Naive B cell (primary cell): ENCODE results near the gene CREB3. TPM values are rescaled to one million over a fixed set of nuclear protein-coding genes. Genes with fewer than 3 reads are reported as not detected.
A peak's percentile ranks its signal among the peaks of the same experiment; 100 is the strongest.

Experiments used
- ATAC-seq, 2 donors: fragments of 150-1000 bp; cut with Tn5 transposase; 2 replicates each; pipeline ENCODE4 v1.10.0; 2021; ENCODE audit warnings: low read depth in 2 of 2, mild to moderate bottlenecking in 2 of 2, moderate library complexity in 2 of 2
- DNase-seq: peaks from one replicate; pipeline ENCODE4 v3.0.0; 2022
- H3K27ac Mint-ChIP-seq, 6 donors: one replicate each; pipeline ENCODE4 v1.8.0; 2020 to 2022; ENCODE audit warnings: mild to moderate bottlenecking in 6 of 6, mixed read lengths in 6 of 6, moderate library complexity in 5 of 6, inconsistent platforms in 2 of 6
- H3K27me3 Mint-ChIP-seq, 3 donors: one replicate each; pipeline ENCODE4 v1.8.0; 2021 to 2022; ENCODE audit warnings: mixed read lengths in 3 of 3, mild to moderate bottlenecking in 1 of 3
- H3K36me3 Mint-ChIP-seq, 2 donors: one replicate each; pipeline ENCODE4 v1.8.0; 2020 to 2022; ENCODE audit warnings: mixed read lengths in 2 of 2, inconsistent platforms in 1 of 2, mild to moderate bottlenecking in 1 of 2
- H3K4me1 Mint-ChIP-seq, 3 donors: one replicate each; pipeline ENCODE4 v1.8.0; 2020 to 2022; ENCODE audit warnings: mixed read lengths in 3 of 3, inconsistent platforms in 1 of 3, mild to moderate bottlenecking in 1 of 3, moderate library complexity in 1 of 3
- H3K4me3 Mint-ChIP-seq, 8 donors: one replicate each; pipeline ENCODE4 v1.8.0; 2020 to 2022; ENCODE audit warnings: mild to moderate bottlenecking in 8 of 8, mixed read lengths in 8 of 8, moderate library complexity in 8 of 8, inconsistent platforms in 2 of 8
- H3K9me3 Mint-ChIP-seq, 7 donors: one replicate each; pipeline ENCODE4 v1.8.0; 2020 to 2022; ENCODE audit warnings: mixed read lengths in 7 of 7, mild to moderate bottlenecking in 5 of 7, inconsistent platforms in 2 of 7, moderate library complexity in 1 of 7
- polyA plus RNA-seq, 6 donors: library from polyadenylated mRNA; unstranded; fragments of 300-500 nt; fragmentation: Illumina TruSeq; gene quantifications; one replicate each; pipeline ENCODE4 v1.2.3, GENCODE V29; 2021; ENCODE audit warnings: low read depth in 6 of 6

CREB3 gene
- polyA plus RNA-seq, 6 donors from 2014 or later = 24.8 to 41.0 (median 33.2) TPM

DNA sequence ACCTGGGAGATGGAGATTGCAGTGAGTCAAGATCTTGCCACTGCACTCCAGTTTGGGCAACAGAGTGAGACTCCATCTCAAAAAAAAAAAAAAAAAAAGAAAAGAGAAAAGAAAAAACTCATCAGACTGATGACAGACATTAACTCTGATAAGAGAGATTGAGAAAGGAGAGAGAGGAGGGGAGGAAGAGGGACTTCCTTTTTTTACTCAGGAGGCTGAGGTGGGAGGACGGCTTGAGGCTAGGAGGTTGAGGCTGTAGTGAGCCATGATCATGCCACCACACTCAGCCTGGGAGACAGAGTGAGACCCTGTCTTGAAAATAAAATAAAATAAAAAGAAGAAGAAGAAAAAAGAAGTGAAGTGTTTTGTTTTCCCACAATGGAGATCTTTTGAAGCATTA lies 31.3 kb downstream of the CREB3 start:
- H3K27ac Mint-ChIP-seq = peak overlapping the region in 2 of 6 donors; percentile 42 to 93
- ATAC-seq (no peak), DNase-seq (no peak)
- peaks cover 26 to 49% (median 39%) of the 10 kb centered on the region in 3 donors for H3K4me1 Mint-ChIP-seq
- H3K9me3 Mint-ChIP-seq = no peaks in the 10 kb centered on the region
- no peaks in the 10 kb centered on the region for H3K27me3 Mint-ChIP-seq
- H3K36me3 Mint-ChIP-seq = no peaks in the 10 kb centered on the region
- H3K4me3 Mint-ChIP-seq = peak overlapping the region in 1 of 8 donors; percentile 10

DNA sequence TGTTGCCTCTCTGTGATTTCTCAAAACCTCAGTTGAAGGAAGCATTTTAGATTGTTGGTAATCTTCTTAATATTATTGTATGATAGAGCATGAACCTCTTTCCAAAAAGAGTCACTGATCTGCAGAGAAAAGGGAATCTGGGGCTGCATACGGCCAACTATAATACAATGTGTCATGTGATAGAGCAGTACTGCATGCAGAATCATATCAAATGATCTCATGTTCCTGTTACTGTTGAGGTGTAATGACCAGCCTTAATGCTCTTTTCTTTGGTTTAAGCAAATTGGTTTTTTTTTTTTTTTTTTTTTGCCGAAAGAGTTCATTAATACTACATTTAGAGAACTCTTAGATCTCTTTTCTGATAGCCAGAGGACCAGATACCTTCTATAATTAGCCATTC lies 34.5 kb downstream of the CREB3 start:
- DNase-seq (no peak), ATAC-seq (no peak)
- H3K4me1 Mint-ChIP-seq = peaks cover 10 to 21% (median 17%) of the 10 kb centered on the region in 3 donors
- no peaks in the 10 kb centered on the region for H3K36me3 Mint-ChIP-seq
- peak overlapping the region in 1 of 6 donors; percentile 40 for H3K27ac Mint-ChIP-seq
- H3K4me3 Mint-ChIP-seq = no peak overlapping the region
- H3K27me3 Mint-ChIP-seq = no peaks in the 10 kb centered on the region
- H3K9me3 Mint-ChIP-seq = no peaks in the 10 kb centered on the region

DNA sequence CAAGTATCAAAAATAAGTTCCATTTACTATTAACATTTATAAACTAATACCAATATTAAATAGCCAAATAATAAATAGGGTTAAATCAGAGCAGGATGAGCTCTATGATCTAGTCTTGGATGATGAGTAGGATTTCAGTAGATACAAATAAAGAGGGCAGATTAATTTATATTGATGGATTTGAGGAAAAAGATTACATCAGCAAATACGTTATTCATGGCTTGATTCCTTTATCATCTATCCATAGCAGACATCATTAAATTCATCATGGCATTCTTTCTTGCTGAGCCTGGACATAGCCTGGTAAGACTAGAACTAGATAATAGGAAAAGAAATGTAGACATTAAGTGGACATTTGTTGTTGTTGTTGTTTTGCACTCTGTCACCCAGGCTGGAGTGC lies 35.0 kb downstream of the CREB3 start:
- Mint-ChIP-seq H3K27me3 (no peaks in the 10 kb centered on the region), H3K4me1 (peaks cover 10 to 21% (median 14%) of the 10 kb centered on the region in 3 donors), H3K36me3 (no peaks in the 10 kb centered on the region), H3K4me3 (no peak overlapping the region), H3K27ac (peak overlapping the region in 1 of 6 donors; percentile 40), H3K9me3 (no peaks in the 10 kb centered on the region)
- DNase-seq (no peak), ATAC-seq (no peak)

DNA sequence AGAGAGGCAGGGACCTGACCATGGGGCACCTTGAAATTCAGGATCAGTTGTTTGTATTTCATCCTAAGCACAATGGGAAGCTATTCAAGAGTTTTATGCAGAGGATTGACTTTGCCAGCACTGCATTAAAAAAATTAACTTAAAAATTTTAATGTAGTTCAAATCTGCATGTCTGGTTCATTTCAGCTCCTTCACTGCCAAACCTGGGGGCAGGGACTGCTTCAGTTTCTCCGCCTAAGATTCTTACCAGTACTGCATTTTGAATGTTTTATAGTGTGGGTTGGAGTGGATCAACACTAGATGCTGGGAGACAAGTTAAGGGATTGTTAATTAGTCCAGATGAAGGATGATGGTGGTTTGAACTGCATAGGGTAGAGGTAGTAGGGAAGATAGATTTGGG lies 37.3 kb downstream of the CREB3 start:
- H3K27ac Mint-ChIP-seq = no peak overlapping the region
- peaks cover under 1 to 22% (median 14%) of the 10 kb centered on the region in 3 donors for H3K4me1 Mint-ChIP-seq
- no peak for ATAC-seq
- no peak for DNase-seq
- H3K36me3 Mint-ChIP-seq = no peaks in the 10 kb centered on the region
- H3K9me3 Mint-ChIP-seq = no peaks in the 10 kb centered on the region
- no peak overlapping the region for H3K4me3 Mint-ChIP-seq
- no peaks in the 10 kb centered on the region for H3K27me3 Mint-ChIP-seq

DNA sequence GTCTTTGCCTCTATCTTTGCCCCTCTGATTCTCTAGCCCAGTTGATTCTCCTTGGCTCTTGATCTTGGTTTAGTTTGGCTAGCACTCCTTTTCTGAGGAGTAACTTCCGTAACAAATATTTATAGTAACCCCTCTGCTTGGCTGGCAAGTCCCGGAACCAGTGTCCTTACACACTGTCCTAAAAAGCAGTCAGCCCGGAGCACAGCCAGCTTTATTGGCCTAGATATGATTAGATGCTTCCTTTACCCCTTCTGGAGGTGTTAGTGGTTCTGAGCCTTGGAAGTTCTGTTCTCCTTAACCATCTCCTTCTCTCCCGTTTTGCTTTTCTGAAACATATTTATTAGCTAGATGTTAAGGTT lies 38.6 kb downstream of the CREB3 start:
- Mint-ChIP-seq H3K4me1 (peaks cover 10 to 31% (median 27%) of the 10 kb centered on the region in 3 donors), H3K27me3 (no peaks in the 10 kb centered on the region), H3K27ac (no peak overlapping the region), H3K4me3 (no peak overlapping the region), H3K36me3 (no peaks in the 10 kb centered on the region), H3K9me3 (no peaks in the 10 kb centered on the region)
- DNase-seq = no peak
- ATAC-seq = no peak

DNA sequence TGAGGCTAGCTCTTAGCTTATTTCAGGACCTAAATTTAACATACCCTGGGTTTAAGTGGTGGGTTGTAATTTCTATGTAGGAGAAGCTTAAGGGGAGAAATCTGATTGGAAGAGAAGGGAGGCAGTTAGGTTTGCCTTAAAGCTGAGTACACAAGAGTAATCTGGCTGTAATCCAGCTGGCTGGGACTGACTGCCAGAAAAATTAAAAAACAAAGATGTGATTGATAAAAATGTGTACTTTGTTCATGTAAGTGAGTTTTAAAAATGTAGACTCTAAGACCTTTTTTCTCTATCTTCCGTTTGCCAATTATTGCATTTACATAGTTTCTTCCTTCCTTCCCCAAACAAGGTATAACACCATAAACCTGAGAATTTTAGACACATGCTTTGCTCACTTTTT lies 39.1 kb downstream of the CREB3 start:
- H3K27me3 Mint-ChIP-seq = no peaks in the 10 kb centered on the region
- H3K9me3 Mint-ChIP-seq = no peaks in the 10 kb centered on the region
- ATAC-seq (no peak), DNase-seq (no peak)
- H3K36me3 Mint-ChIP-seq = no peaks in the 10 kb centered on the region
- no peak overlapping the region for H3K4me3 Mint-ChIP-seq
- no peak overlapping the region for H3K27ac Mint-ChIP-seq
- H3K4me1 Mint-ChIP-seq = peaks cover 13 to 31% (median 31%) of the 10 kb centered on the region in 3 donors

DNA sequence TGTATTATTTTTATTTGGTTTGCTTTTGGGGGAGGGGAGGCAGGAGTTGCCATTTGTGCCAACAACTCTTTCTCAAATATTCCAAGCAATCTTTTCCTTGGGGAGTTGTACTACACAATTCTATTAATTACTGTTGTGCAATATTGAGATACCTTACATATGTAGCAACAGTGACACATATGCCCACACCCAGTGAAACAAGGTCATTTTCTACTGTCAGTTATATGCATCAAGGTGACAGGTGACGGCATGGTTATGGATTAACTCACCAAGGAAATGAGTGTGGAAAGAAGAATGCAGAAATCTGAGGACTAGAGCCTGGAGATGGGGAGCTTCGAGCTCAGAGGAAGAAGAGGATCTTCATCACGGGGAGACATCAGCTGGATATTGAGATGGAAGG lies 39.5 kb downstream of the CREB3 start:
- H3K27me3 Mint-ChIP-seq = no peaks in the 10 kb centered on the region
- no peak for DNase-seq
- no peaks in the 10 kb centered on the region for H3K36me3 Mint-ChIP-seq
- no peak overlapping the region for H3K4me3 Mint-ChIP-seq
- no peaks in the 10 kb centered on the region for H3K9me3 Mint-ChIP-seq
- H3K27ac Mint-ChIP-seq = no peak overlapping the region
- no peak for ATAC-seq
- H3K4me1 Mint-ChIP-seq = peaks cover 13 to 31% (median 31%) of the 10 kb centered on the region in 3 donors

DNA sequence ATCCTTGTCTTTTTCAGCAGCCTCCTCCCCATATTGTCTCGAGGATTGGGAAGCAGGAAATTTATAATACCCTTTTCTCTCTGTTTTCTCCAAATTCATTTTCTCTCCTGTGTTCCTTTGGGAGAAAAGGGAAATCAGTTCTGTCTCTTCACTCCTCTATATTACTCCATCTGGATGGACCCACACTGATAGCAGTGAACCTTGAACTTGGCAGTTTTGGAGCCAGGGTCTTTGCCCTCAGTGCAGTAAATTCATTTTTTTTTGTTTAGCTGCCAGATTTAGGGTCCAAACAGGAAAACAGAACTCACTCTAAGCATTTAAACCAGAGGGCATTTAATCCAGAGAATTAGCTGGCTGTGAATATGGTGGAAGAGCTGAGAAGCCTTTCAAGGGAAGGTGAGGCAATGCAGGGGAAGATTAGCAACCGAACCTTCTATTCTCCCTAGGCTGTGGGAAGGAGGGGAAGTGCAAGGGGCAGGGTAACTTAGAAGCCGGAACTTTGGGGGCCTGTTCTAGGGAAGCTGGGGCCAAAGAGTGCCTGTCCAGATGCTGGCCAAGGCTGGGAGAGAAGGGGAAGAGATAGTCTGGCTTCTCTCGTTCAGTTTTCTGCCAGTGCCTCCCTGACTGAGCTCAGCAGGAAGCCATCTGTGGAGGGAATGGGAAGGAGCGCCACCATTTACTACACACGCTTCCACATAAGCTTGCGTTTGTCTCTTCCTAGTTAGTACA lies 42.6 kb downstream of the CREB3 start:
- Mint-ChIP-seq H3K4me1 (peaks cover 17 to 23% (median 22%) of the 10 kb centered on the region in 3 donors), H3K36me3 (peaks cover 0 to 2% of the 10 kb centered on the region in 2 donors), H3K4me3 (no peak overlapping the region), H3K9me3 (no peaks in the 10 kb centered on the region), H3K27me3 (no peaks in the 10 kb centered on the region), H3K27ac (peak overlapping the region in 5 of 6 donors; percentile 32 to 81 (median 47))
- DNase-seq = no peak
- no peak for ATAC-seq

DNA sequence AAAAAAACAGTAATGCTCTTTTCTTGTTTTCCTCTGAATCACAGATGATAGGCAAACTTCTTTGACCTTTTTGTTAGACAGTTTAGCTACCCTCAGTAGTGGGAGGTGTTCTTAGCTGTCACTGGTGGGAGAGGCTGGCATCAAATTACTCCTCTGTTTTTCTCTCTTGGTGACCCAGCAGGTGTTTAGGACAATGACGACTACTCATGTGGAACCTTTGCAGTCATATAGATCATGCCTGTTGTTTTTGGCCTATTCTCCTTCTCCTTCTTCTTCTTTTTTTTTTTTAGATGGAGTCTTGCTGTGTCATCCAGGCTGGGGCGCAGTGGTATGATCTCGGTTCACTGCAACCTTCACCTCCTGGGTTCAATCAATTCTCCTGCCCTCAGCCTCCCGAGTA lies 43.6 kb downstream of the CREB3 start:
- H3K9me3 Mint-ChIP-seq = no peaks in the 10 kb centered on the region
- peak overlapping the region in 4 of 6 donors; percentile 39 to 75 (median 60) for H3K27ac Mint-ChIP-seq
- peaks cover 17 to 25% (median 22%) of the 10 kb centered on the region in 3 donors for H3K4me1 Mint-ChIP-seq
- H3K4me3 Mint-ChIP-seq = peak overlapping the region in 3 of 8 donors; percentile 21 to 33 (median 30)
- H3K27me3 Mint-ChIP-seq = no peaks in the 10 kb centered on the region
- peak; percentile 72 to 75 for ATAC-seq
- H3K36me3 Mint-ChIP-seq = peaks cover 0 to 4% of the 10 kb centered on the region in 2 donors
- no peak for DNase-seq

DNA sequence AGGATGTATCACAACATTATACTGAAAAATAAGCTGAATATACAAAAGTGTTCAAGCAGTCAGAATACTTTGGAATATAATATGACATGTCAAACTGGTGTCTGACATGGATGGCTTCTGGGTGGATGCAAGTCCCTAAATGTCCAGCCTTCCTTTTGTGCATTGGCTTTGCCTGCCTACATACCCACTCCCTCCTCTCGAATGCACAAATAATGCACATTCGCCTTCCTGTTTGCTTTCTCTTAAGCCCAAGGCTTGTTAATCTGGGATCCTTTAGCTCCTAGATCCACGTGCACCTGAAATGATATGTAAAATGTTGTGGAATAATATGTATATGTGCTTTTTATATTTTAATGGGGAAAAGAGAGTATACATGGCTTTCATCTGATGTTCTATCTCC lies 46.0 kb downstream of the CREB3 start:
- ATAC-seq (no peak), DNase-seq (no peak)
- Mint-ChIP-seq H3K4me3 (no peak overlapping the region), H3K27me3 (no peaks in the 10 kb centered on the region), H3K36me3 (peaks cover 3 to 8% of the 10 kb centered on the region in 2 donors), H3K27ac (peak overlapping the region in 1 of 6 donors; percentile 22), H3K4me1 (peaks cover 17 to 29% (median 22%) of the 10 kb centered on the region in 3 donors), H3K9me3 (peaks cover 0 to 2% (median 0%) of the 10 kb centered on the region in 7 donors)

DNA sequence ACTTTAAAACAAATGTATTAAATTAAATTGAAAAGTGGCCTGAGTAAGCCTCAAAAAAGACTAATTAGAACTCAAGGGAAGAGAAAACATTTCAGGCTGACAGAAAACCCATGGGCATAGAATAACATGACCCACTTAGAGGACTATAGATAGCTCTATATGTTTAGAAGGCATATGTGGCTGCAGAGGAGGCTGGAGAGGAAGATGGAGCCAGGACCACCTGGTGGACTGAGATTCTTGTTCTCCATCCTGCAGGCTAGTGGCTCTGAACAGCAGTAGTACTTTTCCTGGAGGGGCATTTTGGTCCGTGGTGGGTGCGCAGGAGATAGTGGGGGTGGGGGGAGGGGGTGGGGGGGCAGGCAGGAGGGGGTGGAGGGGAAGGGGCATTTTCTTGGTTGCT lies 48.6 kb downstream of the CREB3 start:
- peaks cover 16 to 17% of the 10 kb centered on the region in 2 donors for H3K36me3 Mint-ChIP-seq
- ATAC-seq = no peak
- peaks cover 4 to 12% (median 10%) of the 10 kb centered on the region in 3 donors for H3K4me1 Mint-ChIP-seq
- DNase-seq = no peak
- peaks cover 0 to 7% (median 0%) of the 10 kb centered on the region in 7 donors for H3K9me3 Mint-ChIP-seq
- H3K4me3 Mint-ChIP-seq = no peak overlapping the region
- peak overlapping the region in 1 of 6 donors; percentile 39 for H3K27ac Mint-ChIP-seq
- no peaks in the 10 kb centered on the region for H3K27me3 Mint-ChIP-seq

DNA sequence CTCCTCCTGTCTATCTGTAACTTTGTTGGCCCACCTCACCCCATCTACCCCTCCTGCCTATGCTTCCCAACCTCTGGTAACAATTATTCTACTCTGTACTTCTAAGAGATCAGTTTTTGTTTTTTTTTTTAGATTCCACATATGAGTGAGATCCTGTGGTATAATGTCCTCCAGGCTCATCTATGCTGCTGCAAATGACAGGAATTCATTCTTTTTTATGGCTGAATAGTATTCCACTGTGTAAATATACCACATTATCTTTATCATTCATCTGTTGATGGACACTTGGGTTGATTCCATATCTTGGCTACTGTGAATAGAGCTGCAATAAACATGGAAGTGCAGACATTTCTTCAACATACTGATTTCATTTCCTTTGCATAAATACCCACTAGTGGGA lies 51.0 kb downstream of the CREB3 start:
- Mint-ChIP-seq H3K4me3 (no peak overlapping the region), H3K4me1 (peaks cover 0 to 10% (median 5%) of the 10 kb centered on the region in 3 donors), H3K36me3 (peaks cover 16 to 20% of the 10 kb centered on the region in 2 donors), H3K27ac (peak overlapping the region in 1 of 6 donors; percentile 12), H3K27me3 (no peaks in the 10 kb centered on the region), H3K9me3 (peaks cover 0 to 7% (median 0%) of the 10 kb centered on the region in 7 donors)
- ATAC-seq = no peak
- DNase-seq = no peak
